ENCODE data around the gene C11orf52. TPM values are rescaled to one million over a fixed set of nuclear protein-coding genes. Genes with fewer than 3 reads are reported as not detected.

C11orf52 gene
- polyA plus RNA-seq, 2 of the 4 experiments (the other 2 are of a cell fraction) = 0.08 to 0.13 TPM

- TF ChIP-seq HEYL (CRISPR knock-in tag; IDR thresholded peaks at IDR 0.05) = no peak
- TF ChIP-seq SREBF2 (IDR thresholded peaks at IDR 0.05) = no peak
- TF ChIP-seq NR3C1 (IDR thresholded peaks at IDR 0.05) = no peak
- TF ChIP-seq CBX2 (IDR thresholded peaks at IDR 0.05; ENCODE audit: borderline replicate concordance, low read depth) = no peak
- no peak for TF ChIP-seq HOXB13 (CRISPR knock-in tag; IDR thresholded peaks at IDR 0.05; ENCODE audit: low read depth)
- TF ChIP-seq ESRRA (IDR thresholded peaks at IDR 0.05; ENCODE audit: borderline replicate concordance, low read length) = no peak
- Histone ChIP-seq H3K4me2 (peak overlapping the region; percentile 76), H3K9me3 (no peaks in the 10 kb centered on the region), H3K4me3 (peak overlapping the region; percentile 61), H3K27ac (peak overlapping the region; percentile 92 to 99; a peak in 4 of 6 replicates), H3K4me1 (peaks cover 9% of the 10 kb centered on the region; the same call in 2 of the 3 replicates)
- CTCF ChIA-PET = interaction anchor here (1.2 to 1.8 kb wide), 5 partner anchors 10 to 111 kb away, joined by 3 to 6 read pairs (median 4); no protein-coding TSS in a partner anchor
- no peak for FAIRE-seq
- POLR2A ChIA-PET = interaction anchor here (1.3 to 1.6 kb wide), 2 partner anchors 56 to 112 kb away, joined by 3 to 4 read pairs; no protein-coding TSS in a partner anchor
- DNase-seq (ENCODE audit: low read depth in 1 of 2, low spot score in 1 of 2) = no peak
- ATAC-seq = no peak; a peak in 1 of 6 replicates
These were observed 48.2 kb upstream of the C11orf52 start for GRCh38 chr11:111870522-111870885.

GRCh38 chr11:111870886-111871692 lies 47.6 kb upstream of the C11orf52 start, which contains the start of gene ALG9:
ALG9 (minus strand) TSS chr11:111871581; CDS start chr11:111871482, 99 bp downstream.
- FAIRE-seq = no peak
- peak; percentile 94 to 96 for ATAC-seq
- Histone ChIP-seq H3K9me3 (no peaks in the 10 kb centered on the region), H3K4me3 (peak within 1 kb of the TSS; percentile 61), H3K4me2 (peak within 1 kb of the TSS; percentile 90), H3K4me1 (peaks cover 9% of the 10 kb centered on the region; the same call in 2 of the 3 replicates), H3K27ac (peak within 1 kb of the TSS; percentile 92 to 99)
- CTCF ChIA-PET = interaction anchor here (0.6 to 1.8 kb wide), 7 partner anchors 10 to 111 kb away, joined by 3 to 6 read pairs (median 4); no protein-coding TSS in a partner anchor
- DNase-seq (ENCODE audit: low read depth in 1 of 2, low spot score in 1 of 2) = peak; percentile 70 to 82
- 1% methylated on average over 24 of the region's 51 CpGs for WGBS (ENCODE audit: missing lambda C conversion rate)
- peak; percentile 33 for TF ChIP-seq POLR2A (IDR thresholded peaks at IDR 0.05; ENCODE audit: low read length)
- TF ChIP-seq KDM5A (IDR thresholded peaks at IDR 0.05) = peak; percentile 44; the same call in 1 of the 2 replicates
- no peak for TF ChIP-seq HEYL (CRISPR knock-in tag; IDR thresholded peaks at IDR 0.05)
- TF ChIP-seq ELK1 (IDR thresholded peaks at IDR 0.05; ENCODE audit: low read depth, low read length) = no peak
- TF ChIP-seq CBX8 (IDR thresholded peaks at IDR 0.05) = no peak
- no peak for TF ChIP-seq RNF2 (IDR thresholded peaks at IDR 0.05; ENCODE audit: borderline replicate concordance, low read depth)
- TF ChIP-seq NPAS2 (CRISPR knock-in tag; IDR thresholded peaks at IDR 0.05; ENCODE audit: borderline replicate concordance) = no peak
- TF ChIP-seq RAD21 (conservative IDR thresholded peaks at IDR 0.05 in 1 of 2, IDR thresholded peaks at IDR 0.05 in 1 of 2) = no peak
- TF ChIP-seq EHMT2 (IDR thresholded peaks at IDR 0.05; ENCODE audit: low read depth) = no peak
- TF ChIP-seq JUN (IDR thresholded peaks at IDR 0.05) = peak; percentile 40 to 42; a peak in 1 of 5 replicates
- no peak for TF ChIP-seq HES2 (IDR thresholded peaks at IDR 0.05)
- TF ChIP-seq ESRRA (IDR thresholded peaks at IDR 0.05; ENCODE audit: borderline replicate concordance, low read length) = no peak
- peak; percentile 35; the same call in 1 of the 2 replicates for TF ChIP-seq PHF8 (IDR thresholded peaks at IDR 0.05; ENCODE audit: borderline replicate concordance, low read depth)
- TF ChIP-seq BCL3 (IDR thresholded peaks at IDR 0.05) = no peak; the same call in 2 of the 3 replicates
- TF ChIP-seq ZNF302 (CRISPR knock-in tag; IDR thresholded peaks at IDR 0.05) = no peak
- no peak for TF ChIP-seq KDM1A (IDR thresholded peaks at IDR 0.05; ENCODE audit: low read depth)
- 0 out of 2 replicates have a peak, but pooled peaks have one; percentile 52 for TF ChIP-seq MAX (IDR thresholded peaks at IDR 0.05)
- no peak for TF ChIP-seq HOXB5 (CRISPR knock-in tag; IDR thresholded peaks at IDR 0.05)
- POLR2A ChIA-PET = interaction anchor here (0.9 to 1.6 kb wide), 4 partner anchors 56 to 269 kb away, joined by 3 to 4 read pairs (median 4); partner anchors contain the start of gene SIK2
